ENCODE results near the gene B9D2. TPM values are rescaled to one million over a fixed set of nuclear protein-coding genes. Genes with fewer than 3 reads are reported as not detected.
"Not testable (repeated sequence)": the region's sequence is repeated elsewhere in the genome, so short reads cannot be mapped to it uniquely, and the experiment has no call there.

B9D2 gene
- total RNA-seq, 2 experiments from 2014 or later = 10.6 to 12.8 TPM

GRCh38 chr19:41353466-41354342, 10.2 kb downstream of the B9D2 start, which contains the start of gene TGFB1:
TSS of gene TGFB1 (minus strand) at chr19:41353922. CDS start at chr19:41353044, 878 bp downstream.
- ChIA-PET CTCF (interaction anchor here (0.6 to 3.2 kb wide), 7 partner anchors 10 to 91 kb away, joined by 3 to 31 read pairs (median 6); partner anchors contain the start of gene B9D2), POLR2A (interaction anchor here (1.5 to 3.1 kb wide), 5 partner anchors 10 to 91 kb away, joined by 5 to 27 read pairs (median 13); partner anchors contain the start of gene B9D2)
- peaks cover 51% of the 10 kb centered on the region for H3K36me3 Mint-ChIP-seq (ENCODE audit: low read depth)
- H3K27ac Mint-ChIP-seq = peak within 1 kb of the TSS; percentile 98
- no peaks in the 10 kb centered on the region for H3K9me3 Mint-ChIP-seq (ENCODE audit: insufficient read depth)
- peak; percentile 95 for DNase-seq
- peak within 1 kb of the TSS; percentile 90 for H3K4me3 Mint-ChIP-seq
- peak; percentile 54 for ATAC-seq
- peaks cover 66% of the 10 kb centered on the region for H3K4me1 Mint-ChIP-seq (ENCODE audit: low read depth)
- H3K27me3 Mint-ChIP-seq (ENCODE audit: low read depth) = no peaks in the 10 kb centered on the region

DNA sequence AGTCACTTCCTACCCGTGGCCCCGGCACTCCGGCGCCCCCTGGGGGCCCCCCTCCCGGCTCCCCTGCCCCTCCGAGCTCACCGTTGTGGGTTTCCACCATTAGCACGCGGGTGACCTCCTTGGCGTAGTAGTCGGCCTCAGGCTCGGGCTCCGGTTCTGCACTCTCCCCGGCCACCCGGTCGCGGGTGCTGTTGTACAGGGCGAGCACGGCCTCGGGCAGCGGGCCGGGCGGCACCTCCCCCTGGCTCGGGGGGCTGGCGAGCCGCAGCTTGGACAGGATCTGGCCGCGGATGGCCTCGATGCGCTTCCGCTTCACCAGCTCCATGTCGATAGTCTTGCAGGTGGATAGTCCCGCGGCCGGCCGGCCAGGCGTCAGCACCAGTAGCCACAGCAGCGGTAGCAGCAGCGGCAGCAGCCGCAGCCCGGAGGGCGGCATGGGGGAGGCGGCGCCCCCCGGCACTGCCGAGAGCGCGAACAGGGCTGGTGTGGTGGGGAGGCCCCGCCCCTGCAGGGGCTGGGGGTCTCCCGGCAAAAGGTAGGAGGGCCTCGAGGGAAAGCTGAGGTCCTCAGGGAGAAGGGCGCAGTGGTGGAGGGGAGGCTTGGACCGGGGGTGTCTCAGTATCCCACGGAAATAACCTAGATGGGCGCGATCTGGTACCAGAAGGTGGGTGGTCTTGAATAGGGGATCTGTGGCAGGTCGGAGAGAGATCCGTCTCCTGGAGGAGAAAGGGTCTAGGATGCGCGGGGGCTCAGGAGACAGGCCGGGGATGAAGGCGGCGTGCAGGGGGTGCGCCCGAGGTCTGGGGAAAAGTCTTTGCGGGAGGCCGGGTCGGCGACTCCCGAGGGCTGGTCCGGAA, 11.1 kb downstream of the B9D2 start:
- peaks cover 64% of the 10 kb centered on the region for H3K4me1 Mint-ChIP-seq (ENCODE audit: low read depth)
- DNase-seq (peak; percentile 85), ATAC-seq (peak; percentile 12)
- H3K27ac Mint-ChIP-seq = peak overlapping the region; percentile 98
- H3K4me3 Mint-ChIP-seq = peak overlapping the region; percentile 90
- no peaks in the 10 kb centered on the region for H3K9me3 Mint-ChIP-seq (ENCODE audit: insufficient read depth)
- no peaks in the 10 kb centered on the region for H3K27me3 Mint-ChIP-seq (ENCODE audit: low read depth)
- ChIA-PET CTCF (interaction anchor here (0.6 to 3.2 kb wide), 14 partner anchors 11 to 90 kb away, joined by 3 to 31 read pairs (median 4); partner anchors contain the start of genes B9D2, CCDC97, DMAC2 and HNRNPUL1), POLR2A (interaction anchor here (0.6 to 3.1 kb wide), 9 partner anchors 11 to 150 kb away, joined by 3 to 27 read pairs (median 6); partner anchors contain the start of gene B9D2)
- peaks cover 57% of the 10 kb centered on the region for H3K36me3 Mint-ChIP-seq (ENCODE audit: low read depth)

- ChIA-PET CTCF (interaction anchor here (0.6 to 3.2 kb wide), 13 partner anchors 9 to 89 kb away, joined by 3 to 31 read pairs (median 6); partner anchors contain the start of genes B9D2, CCDC97, DMAC2 and HNRNPUL1), POLR2A (interaction anchor here (0.6 to 3.1 kb wide), 9 partner anchors 11 to 149 kb away, joined by 3 to 27 read pairs (median 6); partner anchors contain the start of gene B9D2)
- H3K4me1 Mint-ChIP-seq (ENCODE audit: low read depth) = peaks cover 58% of the 10 kb centered on the region
- H3K27me3 Mint-ChIP-seq (ENCODE audit: low read depth) = no peaks in the 10 kb centered on the region
- no peak for ATAC-seq
- H3K36me3 Mint-ChIP-seq (ENCODE audit: low read depth) = peaks cover 61% of the 10 kb centered on the region
- H3K27ac Mint-ChIP-seq = peak overlapping the region; percentile 98
- peak overlapping the region; percentile 90 for H3K4me3 Mint-ChIP-seq
- DNase-seq = no peak
- H3K9me3 Mint-ChIP-seq (ENCODE audit: insufficient read depth) = no peaks in the 10 kb centered on the region
Observed at GRCh38 chr19:41352279-41352608, 11.7 kb downstream of the B9D2 start.

DNA sequence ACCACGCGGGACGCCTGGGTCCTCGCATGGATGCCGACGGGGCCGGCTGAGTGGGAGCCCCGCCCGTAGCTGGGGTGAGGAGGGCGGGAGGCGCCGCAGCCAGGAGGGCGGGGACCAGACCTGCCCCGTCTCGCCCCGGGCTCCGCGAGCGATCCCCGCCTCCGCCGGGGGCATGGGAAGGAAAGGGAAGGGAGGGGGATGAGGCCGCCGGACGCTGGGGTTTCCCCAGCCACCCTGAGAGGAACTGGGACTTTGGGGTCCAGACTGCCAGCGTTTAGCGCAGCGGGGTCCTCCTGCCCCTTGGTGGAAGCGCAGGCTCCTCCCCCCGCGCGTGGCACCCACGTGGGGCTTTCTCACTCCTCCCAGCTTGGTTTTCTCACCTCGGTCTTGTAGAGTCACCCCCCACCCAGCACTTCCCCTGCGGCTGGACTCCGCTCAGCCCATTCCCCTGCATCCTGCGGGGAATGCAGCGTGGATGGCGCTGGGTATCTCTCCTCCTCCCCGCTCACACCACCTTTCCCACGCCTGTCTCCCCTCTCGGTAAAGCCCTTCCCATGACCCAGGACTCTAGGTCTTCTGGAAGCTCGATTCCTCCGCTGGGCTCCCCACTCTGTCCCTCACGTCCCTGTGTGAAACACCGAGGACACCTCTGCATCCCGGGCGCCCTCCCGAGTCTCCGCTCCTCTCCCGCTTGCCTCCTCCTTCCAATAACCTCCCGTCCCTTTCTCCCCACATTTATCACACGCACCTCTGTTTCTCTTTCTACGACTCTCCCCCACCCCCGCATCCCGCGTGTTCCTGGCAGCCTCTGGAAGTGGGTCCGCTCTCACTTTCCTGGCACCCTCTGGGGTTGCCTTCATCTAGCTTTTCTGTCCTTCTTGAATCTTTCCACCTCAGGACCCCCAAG, 12.4 kb downstream of the B9D2 start:
- POLR2A ChIA-PET = interaction anchor here (0.6 to 3.1 kb wide), 13 partner anchors 10 to 148 kb away, joined by 3 to 27 read pairs (median 4); partner anchors contain the start of genes B9D2 and CCDC97

DNA sequence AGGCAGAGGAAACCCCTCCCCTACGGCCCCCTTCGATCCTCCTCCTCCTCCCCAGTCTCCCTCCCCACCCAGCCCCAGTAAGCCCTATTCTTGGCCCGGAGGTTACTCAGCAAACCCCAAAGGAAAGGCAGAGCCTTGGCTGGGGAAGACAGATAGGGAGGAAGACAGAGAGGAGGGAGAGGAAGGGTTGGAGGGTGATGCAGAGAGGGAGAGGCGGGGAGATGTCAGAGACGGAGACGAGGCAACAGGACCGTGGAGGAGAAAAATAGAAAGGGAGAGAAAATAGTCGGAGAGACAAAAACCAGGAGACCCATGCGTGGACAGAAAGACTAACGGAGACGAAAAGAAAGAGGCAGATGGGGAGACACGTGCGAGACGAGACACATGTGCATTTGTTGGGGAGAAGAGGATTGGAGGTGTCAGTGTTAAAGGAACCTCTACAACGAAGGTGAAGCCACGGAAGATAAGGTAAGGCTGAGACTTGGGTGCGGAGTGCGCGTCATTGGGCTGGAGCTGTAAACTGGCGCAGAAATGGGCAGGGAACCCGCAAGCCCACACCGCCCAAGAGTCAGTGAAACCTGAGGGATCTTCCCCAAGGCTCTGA, 13.1 kb downstream of the B9D2 start:
- DNase-seq (no peak), ATAC-seq (no peak)
- Mint-ChIP-seq H3K4me1 (ENCODE audit: low read depth) (peaks cover 47% of the 10 kb centered on the region), H3K27me3 (ENCODE audit: low read depth) (no peaks in the 10 kb centered on the region), H3K9me3 (ENCODE audit: insufficient read depth) (no peaks in the 10 kb centered on the region), H3K27ac (peak overlapping the region; percentile 98), H3K36me3 (ENCODE audit: low read depth) (peaks cover 59% of the 10 kb centered on the region), H3K4me3 (peak overlapping the region; percentile 90)
- POLR2A ChIA-PET = interaction anchor here (0.7 to 3.1 kb wide), 8 partner anchors 13 to 88 kb away, joined by 3 to 27 read pairs (median 6); partner anchors contain the start of genes B9D2 and CCDC97
- CTCF ChIA-PET = interaction anchor here (0.6 to 3.2 kb wide), 9 partner anchors 8 to 246 kb away, joined by 3 to 31 read pairs (median 3); partner anchors contain the start of genes B9D2 and HNRNPUL1

More for the DNA sequence above, 12.4 kb downstream of the B9D2 start:
- Mint-ChIP-seq H3K9me3 (ENCODE audit: insufficient read depth) (no peaks in the 10 kb centered on the region), H3K36me3 (ENCODE audit: low read depth) (peaks cover 58% of the 10 kb centered on the region), H3K27ac (peak overlapping the region; percentile 98), H3K4me3 (peak overlapping the region; percentile 90), H3K27me3 (ENCODE audit: low read depth) (no peaks in the 10 kb centered on the region), H3K4me1 (ENCODE audit: low read depth) (peaks cover 51% of the 10 kb centered on the region)
- ATAC-seq (peak; percentile 60), DNase-seq (peak; percentile 89)
- CTCF ChIA-PET = interaction anchor here (0.6 to 3.2 kb wide), 17 partner anchors 9 to 247 kb away, joined by 3 to 31 read pairs (median 4); partner anchors contain the start of genes B9D2, CCDC97, DMAC2 and HNRNPUL1

- CTCF ChIA-PET = interaction anchor here (1.2 kb wide), 1 partner anchor 38 kb away, joined by 3 read pairs; no protein-coding TSS in a partner anchor
- H3K4me1 Mint-ChIP-seq (ENCODE audit: low read depth) = peaks cover 61% of the 10 kb centered on the region
- not testable (repeated sequence) for H3K9me3 Mint-ChIP-seq (ENCODE audit: insufficient read depth); ATAC-seq; H3K4me3 Mint-ChIP-seq; H3K27ac Mint-ChIP-seq; DNase-seq; H3K27me3 Mint-ChIP-seq (ENCODE audit: low read depth)
- POLR2A ChIA-PET = interaction anchor here (0.7 to 1.5 kb wide), 2 partner anchors 20 to 64 kb away, joined by 3 to 4 read pairs; no protein-coding TSS in a partner anchor
- peaks cover 73% of the 10 kb centered on the region for H3K36me3 Mint-ChIP-seq (ENCODE audit: low read depth)
Observed at GRCh38 chr19:41346916-41347315, 17.0 kb downstream of the B9D2 start.

DNA sequence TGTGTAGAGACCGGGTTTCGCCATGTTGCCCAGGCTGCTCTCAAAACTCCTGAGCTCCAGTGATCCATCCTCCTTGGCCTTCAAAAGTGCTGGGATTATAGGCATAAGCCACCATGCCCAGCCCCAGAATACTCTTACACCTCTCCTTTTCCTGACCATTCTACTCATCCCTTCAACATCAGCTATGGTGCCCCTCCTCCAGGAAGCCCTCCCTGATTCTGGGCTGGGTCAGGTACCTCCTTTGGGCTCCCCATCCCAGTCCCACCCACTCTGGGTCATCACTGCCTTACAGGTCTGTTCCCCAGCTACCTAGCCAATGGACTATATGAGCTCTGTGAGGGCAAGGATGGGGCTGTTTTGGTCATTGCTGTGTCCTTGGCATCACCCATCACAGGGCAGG, 19.8 kb downstream of the B9D2 start:
- no peak overlapping the region for H3K4me3 Mint-ChIP-seq
- ATAC-seq (no peak), DNase-seq (no peak)
- H3K4me1 Mint-ChIP-seq (ENCODE audit: low read depth) = peaks cover 61% of the 10 kb centered on the region
- no peaks in the 10 kb centered on the region for H3K9me3 Mint-ChIP-seq (ENCODE audit: insufficient read depth)
- ChIA-PET POLR2A (interaction anchor here (0.6 kb wide), 1 partner anchor 21 kb away, joined by 3 read pairs; no protein-coding TSS in a partner anchor), CTCF (no interaction called here)
- peaks cover 71% of the 10 kb centered on the region for H3K36me3 Mint-ChIP-seq (ENCODE audit: low read depth)
- peak overlapping the region; percentile 60 for H3K27ac Mint-ChIP-seq
- H3K27me3 Mint-ChIP-seq (ENCODE audit: low read depth) = no peaks in the 10 kb centered on the region

- Mint-ChIP-seq H3K4me3 (peak overlapping the region; percentile 40), H3K36me3 (ENCODE audit: low read depth) (peaks cover 67% of the 10 kb centered on the region), H3K27ac (peak overlapping the region; percentile 73), H3K27me3 (ENCODE audit: low read depth) (no peaks in the 10 kb centered on the region), H3K4me1 (ENCODE audit: low read depth) (peaks cover 54% of the 10 kb centered on the region), H3K9me3 (ENCODE audit: insufficient read depth) (no peaks in the 10 kb centered on the region)
- peak; percentile 58 for DNase-seq
- CTCF ChIA-PET = interaction anchor here (1.1 to 1.4 kb wide), 4 partner anchors 9 to 78 kb away, joined by 3 read pairs; partner anchors contain the start of gene HNRNPUL1
- peak; percentile 68 for ATAC-seq
- POLR2A ChIA-PET = interaction anchor here (0.9 kb wide), 1 partner anchor 11 kb away, joined by 5 read pairs; no protein-coding TSS in a partner anchor
Observed at GRCh38 chr19:41341669-41342490, 22.1 kb downstream of the B9D2 start.

- Mint-ChIP-seq H3K27ac (peak overlapping the region; percentile 56), H3K4me1 (ENCODE audit: low read depth) (peaks cover 60% of the 10 kb centered on the region), H3K4me3 (no peak overlapping the region), H3K9me3 (ENCODE audit: insufficient read depth) (no peaks in the 10 kb centered on the region), H3K36me3 (ENCODE audit: low read depth) (peaks cover 67% of the 10 kb centered on the region), H3K27me3 (ENCODE audit: low read depth) (no peaks in the 10 kb centered on the region)
- CTCF ChIA-PET = no interaction called here
- DNase-seq (no peak), ATAC-seq (no peak)
- POLR2A ChIA-PET = no interaction called here
Observed at GRCh38 chr19:41339936-41340335, 24.0 kb downstream of the B9D2 start.
